ENCODE data around the gene ZC3H12C. TPM values are rescaled to one million over a fixed set of nuclear protein-coding genes. Genes with fewer than 3 reads are reported as not detected.
"Not testable (repeated sequence)": the region's sequence is repeated elsewhere in the genome, so short reads cannot be mapped to it uniquely, and the experiment has no call there.

The ZC3H12C gene
- total RNA-seq: 32.0 TPM

GRCh38 chr11:110092515-110093406, at the start of gene ZC3H12C:
TSS of gene ZC3H12C (plus strand) at chr11:110093392. CDS start at chr11:110093412, 20 bp downstream.
- peak; percentile 75 for DNase-seq

- no peak for DNase-seq
Measured at GRCh38 chr11:110044226-110044968, 48.8 kb upstream of the ZC3H12C start.

DNA sequence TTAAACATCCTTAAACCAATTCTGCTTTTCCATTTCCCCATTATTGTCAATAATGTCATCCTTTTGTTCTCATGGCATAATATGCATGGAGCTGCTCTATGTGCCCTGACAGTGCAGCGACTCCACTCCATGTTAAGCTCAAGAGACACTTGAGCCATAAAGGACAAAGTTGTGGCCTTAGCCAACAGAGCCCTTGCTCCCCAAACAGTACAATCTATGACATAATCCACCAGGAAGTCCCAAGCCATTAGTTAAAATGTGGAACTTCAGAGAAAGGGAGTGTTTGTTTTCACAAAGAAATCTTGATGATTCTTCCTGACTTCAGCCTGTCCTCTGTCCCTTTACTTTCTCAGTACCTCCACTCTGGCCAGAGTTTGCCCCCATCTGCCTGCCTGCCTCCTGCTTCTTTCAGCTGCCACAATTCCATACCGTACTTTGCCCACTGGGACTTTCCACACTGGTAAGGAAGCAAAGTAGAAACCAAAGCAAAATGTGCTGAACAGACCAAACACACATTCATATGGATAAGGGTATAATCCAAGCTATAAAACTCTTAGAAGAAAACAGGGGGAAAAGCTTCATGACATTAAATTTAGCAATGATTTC, 46.3 kb upstream of the ZC3H12C start:
- DNase-seq: no peak

DNA sequence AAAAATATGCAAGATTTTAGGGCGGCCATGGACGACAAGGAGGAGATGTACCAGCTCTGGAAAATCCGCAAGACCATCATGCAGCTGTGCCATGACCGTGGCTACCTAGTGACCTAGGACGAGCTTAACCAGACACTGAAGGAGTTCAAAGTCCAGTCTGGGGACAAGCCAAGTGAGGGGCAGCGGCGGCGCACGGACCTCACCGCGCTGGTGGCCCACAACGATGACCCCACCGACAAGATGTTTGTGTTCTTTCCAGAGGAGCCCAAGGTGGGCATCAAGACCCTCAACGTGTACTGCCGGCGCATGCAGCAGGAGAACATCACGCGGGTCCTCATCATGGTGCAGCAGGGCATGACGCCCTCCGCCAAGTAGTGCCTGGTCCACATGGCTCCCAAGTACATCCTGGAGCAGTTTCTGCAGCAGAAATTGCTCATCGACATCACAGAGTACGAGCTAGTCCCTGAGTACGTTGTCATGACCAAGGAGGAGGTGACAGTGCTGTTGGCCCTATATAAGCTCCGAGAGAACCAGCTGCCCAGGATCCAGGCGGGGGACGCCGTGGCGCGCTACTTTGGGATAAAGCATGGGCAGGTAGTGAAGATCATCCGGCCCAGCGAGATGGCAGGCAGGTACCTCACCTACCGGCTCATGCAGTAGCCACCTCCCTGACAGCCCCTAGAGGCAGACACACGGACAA, 43.5 kb upstream of the ZC3H12C start:
- DNase-seq: no peak

GRCh38 chr11:110050201-110050506, 43.0 kb upstream of the ZC3H12C start:
- DNase-seq: no peak

DNA sequence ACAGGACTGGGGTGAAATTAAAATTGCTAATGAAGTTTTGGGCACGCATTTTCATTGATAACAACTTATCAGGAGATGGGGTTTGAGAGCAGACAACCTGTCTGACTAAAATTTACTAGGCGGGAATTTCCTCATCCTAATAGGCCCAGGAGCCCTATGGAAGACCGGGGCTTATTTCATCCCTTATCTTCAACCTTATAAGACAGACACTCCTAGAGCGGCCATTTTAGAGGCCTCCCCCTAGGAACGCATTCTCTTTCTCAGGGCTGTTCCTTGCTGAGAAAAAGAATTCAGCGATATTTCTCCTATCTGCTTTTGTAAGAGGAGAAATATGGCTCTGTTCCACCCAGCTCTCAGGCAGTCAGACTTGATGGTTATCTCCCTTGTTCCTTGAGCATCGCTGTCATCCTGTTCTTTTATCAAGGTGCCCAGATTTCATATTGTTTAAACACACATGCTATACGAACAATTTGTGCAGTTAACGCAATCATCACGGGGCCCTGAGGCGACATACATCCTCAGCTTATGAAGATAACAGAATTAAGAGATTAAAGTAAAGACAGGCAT, 39.3 kb upstream of the ZC3H12C start:
- DNase-seq: no peak

DNA sequence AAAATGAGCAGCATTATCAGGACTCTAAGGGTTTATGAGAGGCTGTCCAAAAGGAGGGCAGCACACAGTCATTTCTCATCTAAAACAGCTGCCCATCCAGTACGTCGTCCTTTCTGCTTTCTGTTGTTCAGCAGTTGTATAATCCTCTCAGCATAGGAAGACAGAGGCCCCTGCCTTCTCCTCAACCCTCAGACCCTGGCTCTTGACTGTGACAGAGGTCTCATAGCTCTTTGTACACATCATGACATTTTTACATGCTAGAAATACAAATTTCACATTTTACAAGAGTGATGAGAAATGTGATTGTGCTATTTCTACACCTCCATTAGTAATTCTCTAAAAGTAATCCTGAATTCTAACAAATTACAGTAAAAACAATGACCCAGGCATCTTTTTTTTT, 36.2 kb upstream of the ZC3H12C start:
- no peak for DNase-seq

DNA sequence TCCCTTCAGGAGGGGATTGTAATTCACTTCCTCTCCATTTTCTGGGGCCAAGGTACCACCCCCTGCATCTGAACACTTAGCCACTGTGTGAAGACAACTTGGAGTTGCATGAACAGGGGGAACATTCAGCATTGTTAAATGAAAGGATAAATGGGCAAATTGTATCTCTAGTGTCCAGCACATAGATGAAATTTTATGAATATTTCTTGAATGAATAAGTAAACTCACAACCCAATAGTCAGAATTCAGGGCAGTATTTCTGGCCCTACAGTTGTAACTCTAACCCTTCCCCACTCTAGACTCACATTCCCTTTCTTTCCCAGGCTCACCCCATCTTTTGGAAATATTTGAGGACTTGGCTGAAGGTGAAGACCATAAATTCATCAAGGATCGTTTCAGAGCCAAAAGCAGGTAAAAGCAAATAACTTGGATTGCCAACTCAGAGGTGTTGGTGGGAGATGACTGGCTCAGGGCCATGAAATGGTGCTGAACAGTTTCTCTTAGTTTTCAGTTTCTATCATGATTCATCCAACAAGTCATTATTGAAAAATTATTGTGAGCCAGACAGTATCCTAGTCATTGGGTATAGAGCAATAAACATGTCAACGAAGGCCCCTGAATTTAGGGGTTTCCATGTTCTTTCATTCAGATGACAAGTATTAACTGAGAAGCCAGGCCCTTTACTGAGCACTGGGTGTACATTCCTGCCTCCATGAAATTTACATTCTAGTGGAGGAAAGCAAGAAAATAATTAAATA, 33.3 kb upstream of the ZC3H12C start:
- DNase-seq: no peak

DNA sequence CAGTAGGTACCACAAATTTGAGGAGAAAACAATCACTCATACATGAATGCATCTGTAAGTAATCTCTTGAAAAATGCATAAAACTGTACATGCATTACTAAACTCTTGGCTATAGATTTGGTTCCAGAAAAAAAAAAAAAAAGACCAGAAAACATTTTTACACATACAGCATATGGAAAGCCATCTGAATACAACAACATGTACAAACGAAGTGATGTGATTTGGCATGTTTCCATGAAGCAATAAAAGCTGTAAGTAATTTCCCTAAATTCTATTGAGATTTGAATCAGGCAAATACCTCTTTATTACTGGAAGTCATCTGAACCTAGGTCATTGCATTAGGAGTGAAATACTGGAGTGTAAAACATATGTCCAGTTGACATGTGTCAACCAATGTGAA, 31.9 kb upstream of the ZC3H12C start:
- no peak for DNase-seq

GRCh38 chr11:110062247-110062646, 30.9 kb upstream of the ZC3H12C start:
- no peak for DNase-seq

DNA sequence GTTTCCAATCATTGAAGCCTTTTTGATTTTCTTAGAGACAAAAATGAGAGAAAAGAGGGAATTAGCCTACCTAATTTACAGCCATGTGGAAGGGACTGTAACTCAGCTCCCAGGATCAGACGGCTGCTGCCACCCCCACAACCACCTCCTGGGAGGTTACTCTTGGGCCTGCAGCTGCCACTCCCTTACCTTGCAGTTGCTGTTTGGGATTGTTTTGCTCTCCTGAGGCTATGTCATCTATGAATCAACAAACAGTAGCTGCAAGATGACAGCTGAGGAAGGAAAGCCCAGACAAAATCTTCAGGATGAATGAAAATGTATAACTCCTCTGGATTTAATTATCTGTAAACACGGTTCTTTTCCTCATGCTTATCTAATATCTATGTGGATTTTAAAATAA, 28.0 kb upstream of the ZC3H12C start:
- DNase-seq: no peak

DNA sequence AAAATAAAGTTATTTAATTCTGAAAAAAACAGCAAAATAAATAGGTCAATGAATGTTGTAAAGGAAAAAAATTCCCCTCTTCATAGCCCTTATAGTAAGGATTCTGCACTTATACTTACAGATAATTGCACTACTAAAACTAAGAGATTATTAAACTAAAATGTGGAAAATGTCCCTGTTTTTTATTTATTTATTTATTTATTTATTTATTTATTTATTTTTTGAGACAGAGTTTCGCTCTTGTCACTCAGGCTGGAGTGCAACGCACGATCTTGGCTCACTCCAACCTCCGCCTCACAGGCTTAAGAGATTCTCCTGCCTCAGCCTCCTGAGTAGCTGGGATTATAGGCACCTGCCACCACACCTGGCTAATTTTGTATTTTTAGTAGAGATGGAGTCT, 25.2 kb upstream of the ZC3H12C start:
- not testable (repeated sequence) for DNase-seq

- no peak for DNase-seq
Measured at GRCh38 chr11:110069158-110069737, 23.9 kb upstream of the ZC3H12C start.

DNA sequence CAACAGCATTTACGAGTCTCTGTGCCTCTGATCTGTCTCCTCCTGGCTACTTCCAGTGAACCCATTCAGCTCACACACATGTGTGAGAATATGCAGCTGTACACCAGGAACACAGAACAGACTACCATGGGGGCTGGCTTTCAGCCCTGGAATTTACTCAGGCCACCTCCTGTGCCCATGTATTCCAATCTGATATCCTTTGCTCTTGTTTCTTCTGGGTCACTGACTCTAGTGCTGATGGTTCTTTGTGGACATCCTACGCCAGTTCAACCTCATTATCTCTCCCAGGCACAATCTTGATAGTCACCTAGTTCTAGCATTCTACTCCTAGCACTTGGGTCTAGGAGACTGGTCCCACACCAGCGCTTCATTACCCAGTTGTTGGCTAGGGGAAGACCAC, 23.0 kb upstream of the ZC3H12C start:
- no peak for DNase-seq

DNA sequence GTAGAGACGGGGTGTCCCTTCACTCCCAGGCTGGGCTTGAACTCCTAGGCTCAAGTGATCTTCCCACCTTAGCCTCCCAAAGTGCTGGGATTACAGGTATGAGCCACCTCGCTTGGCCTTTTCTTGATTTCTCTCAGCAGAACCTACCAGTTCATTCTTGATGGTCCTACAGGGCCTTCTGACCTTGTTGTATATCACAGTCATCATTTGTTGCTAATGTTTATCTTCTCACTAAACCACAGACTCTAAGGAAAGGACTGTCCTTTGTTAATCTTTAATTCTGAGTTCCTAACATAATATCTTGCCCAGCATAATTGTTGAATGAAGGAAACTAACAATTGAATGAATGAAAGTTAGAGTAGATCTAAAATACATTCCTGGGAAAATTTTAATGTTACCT, 22.0 kb upstream of the ZC3H12C start:
- DNase-seq: no peak

DNA sequence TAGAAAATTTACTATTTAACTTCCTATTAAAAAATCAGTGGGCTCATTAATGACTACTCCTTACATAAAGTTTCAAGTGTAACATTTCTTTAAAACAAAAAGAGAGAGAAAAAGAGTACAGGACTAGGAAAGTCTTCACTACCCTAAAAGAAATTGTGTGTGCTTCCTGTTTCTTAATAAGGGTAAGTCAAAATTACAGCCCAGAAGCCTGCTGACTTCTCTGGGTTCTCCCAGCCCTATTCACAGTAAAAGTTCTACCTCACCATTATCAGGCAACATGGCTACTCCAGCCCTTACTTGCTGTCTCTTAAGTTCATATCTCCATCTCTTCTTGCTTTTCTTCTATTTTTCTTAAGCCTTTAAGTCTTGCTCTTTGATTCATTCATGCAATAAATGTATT, 20.3 kb upstream of the ZC3H12C start:
- no peak for DNase-seq

- no peak for DNase-seq
Measured at GRCh38 chr11:110074499-110074898, 18.7 kb upstream of the ZC3H12C start.

DNA sequence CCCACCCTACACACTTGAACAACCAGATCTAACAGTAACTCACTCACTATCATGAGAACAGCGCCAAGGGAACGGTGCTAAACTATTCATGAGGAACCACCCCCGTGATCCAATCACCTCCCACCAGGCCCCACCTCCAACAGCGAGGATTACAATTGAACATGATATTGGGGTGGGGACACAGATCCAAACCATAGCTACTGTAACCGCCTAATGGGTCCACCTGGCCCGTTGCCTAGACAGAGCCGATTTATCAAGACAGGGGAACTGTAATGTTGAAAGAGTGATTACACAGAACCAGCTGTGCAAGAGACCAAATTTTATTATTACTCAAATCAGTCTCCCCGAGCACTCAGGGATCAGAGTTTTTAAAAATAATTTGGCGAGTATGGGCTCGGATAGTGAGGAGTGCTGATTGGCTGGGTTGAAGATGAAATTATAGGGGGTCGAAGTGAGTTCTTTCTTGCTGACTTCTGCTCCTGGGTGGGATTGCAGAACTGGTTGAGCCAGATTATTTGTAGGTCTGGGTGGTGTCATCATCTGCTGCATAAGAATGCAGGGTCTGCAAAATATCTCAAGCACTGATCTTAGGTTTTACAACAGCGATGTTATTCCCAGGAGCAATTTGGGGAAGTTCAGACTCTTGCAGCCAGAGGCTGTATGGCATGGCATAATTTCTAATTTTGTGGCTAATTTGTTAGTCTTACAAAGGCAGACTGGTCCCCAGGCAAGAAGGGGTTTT, 17.9 kb upstream of the ZC3H12C start:
- DNase-seq: no peak

DNA sequence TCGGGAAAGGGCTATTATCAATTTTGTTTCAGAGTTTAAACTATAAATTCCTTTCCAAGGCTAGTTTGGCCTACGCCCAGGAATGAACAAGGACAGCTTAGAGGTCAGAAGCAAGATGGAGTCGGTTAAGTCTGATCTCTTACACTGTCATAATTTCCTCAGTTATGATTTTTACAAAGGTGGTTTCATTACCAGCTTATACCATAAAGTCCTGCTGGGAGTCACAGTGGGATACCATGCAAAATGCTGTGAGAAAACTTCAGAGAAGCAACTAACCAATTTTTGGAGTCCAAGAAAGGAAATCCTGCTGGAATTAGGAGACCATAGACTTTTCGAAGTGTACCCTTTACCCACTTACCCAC, 17.4 kb upstream of the ZC3H12C start:
- no peak for DNase-seq

GRCh38 chr11:110076371-110076965, 16.7 kb upstream of the ZC3H12C start:
- DNase-seq: no peak
